H1 (cell line): Measurements from ENCODE around the gene SLIT3. TPM values are rescaled to one million over a fixed set of nuclear protein-coding genes. Genes with fewer than 3 reads are reported as not detected.

Experiments
- CTCF ChIA-PET: fragments of 300-600 bp; sonication (Branson Sonifier 250); formaldehyde crosslinking; loops from one replicate; lab custom pipeline; 2021; ENCODE audit not compliant: partially characterized antibody; lab: Charles Lee
- POLR2A ChIA-PET: fragments of 300-600 bp; sonication (Branson Sonifier 250); formaldehyde crosslinking; loops from one replicate; lab custom pipeline; 2021; ENCODE audit warnings: inconsistent platforms; ENCODE audit not compliant: partially characterized antibody; lab: Charles Lee
- DNase-seq, 2 experiments: peaks; one replicate each; pipeline versions ENCODE4 v3.0.0 to v3.0.0-alpha.2; 2010 to 2022; ENCODE audit warnings: low spot score in 2 of 2, low read depth in 1 of 2, mixed read lengths in 1 of 2
- FAIRE-seq: peaks from 2 replicates; lab custom pipeline; 2011; peaks lifted over from hg19 to GRCh38; lab: Jason Lieb, UNC
- H2AFZ ChIP-seq: 2 replicates; pipeline ENCODE4 v1.8.1; 2012; ENCODE audit warnings: low read length, inconsistent platforms
- H2AK5ac ChIP-seq: 2 replicates; pipeline ENCODE4 v1.6.1; 2013; ENCODE audit warnings: low read depth, low read length
- H2BK120ac ChIP-seq: replicated peaks from 2 replicates; pipeline ENCODE3; 2013; ENCODE audit warnings: low read depth, low read length, inconsistent platforms
- H2BK12ac ChIP-seq: 2 replicates; pipeline ENCODE4 v1.6.1; 2013; ENCODE audit warnings: low read depth, low read length
- H2BK15ac ChIP-seq: 2 replicates; pipeline ENCODE4 v1.6.1; 2013; ENCODE audit warnings: low read length
- H2BK20ac ChIP-seq: 2 replicates; pipeline ENCODE4 v1.6.1; 2013; ENCODE audit warnings: low read length
- H2BK5ac ChIP-seq: 2 replicates; pipeline ENCODE4 v1.6.1; 2013; ENCODE audit warnings: low read depth, low read length
- H3K14ac ChIP-seq: 2 replicates; pipeline ENCODE4 v1.6.1; 2013; ENCODE audit warnings: inconsistent platforms; ENCODE audit not compliant: insufficient read length
- H3K18ac ChIP-seq: 2 replicates; pipeline ENCODE4 v1.6.1; 2013; ENCODE audit warnings: low read length; ENCODE audit errors: extremely low read depth
- H3K23ac ChIP-seq: 2 replicates; pipeline ENCODE4 v1.6.1; 2013; ENCODE audit warnings: inconsistent platforms; ENCODE audit not compliant: insufficient read length
- H3K23me2 ChIP-seq: 2 replicates; pipeline ENCODE4 v1.6.1; 2013; ENCODE audit warnings: low read depth, low read length
- H3K27ac ChIP-seq: 2 replicates; pipeline ENCODE4 v1.6.1; 2011; ENCODE audit warnings: low read depth, low read length, inconsistent platforms
- H3K27me3 ChIP-seq, 4 experiments: replicated peaks in 1 of 4; 1 replicate in 1 of 4; 2 replicates in 3 of 4; pipeline versions ENCODE4 v1.6.1 to v1.8.1; 2011 to 2013; ENCODE audit warnings: low read length in 3 of 4, mild to moderate bottlenecking in 3 of 4, inconsistent platforms in 2 of 4, mixed read lengths in 2 of 4, moderate library complexity in 1 of 4; ENCODE audit not compliant: control insufficient read depth in 3 of 4, insufficient read depth in 3 of 4; ENCODE audit errors: extremely low read depth in 1 of 4
- H3K36me3 ChIP-seq, 4 experiments: 2 replicates each; pipeline versions ENCODE4 v1.6.1 to v1.8.1; 2011 to 2013; ENCODE audit warnings: mild to moderate bottlenecking in 4 of 4, low read length in 3 of 4, moderate library complexity in 2 of 4, control low read depth in 1 of 4, inconsistent platforms in 1 of 4; ENCODE audit not compliant: insufficient read depth in 4 of 4, control insufficient read depth in 2 of 4
- H3K4ac ChIP-seq: replicated peaks from 2 replicates; pipeline ENCODE3; 2013; ENCODE audit warnings: low read length, low read depth, mixed read lengths, inconsistent platforms; ENCODE audit not compliant: insufficient read length
- H3K4me1 ChIP-seq, 4 experiments: replicated peaks in 1 of 4; 1 replicate in 1 of 4; 2 replicates in 3 of 4; pipeline versions ENCODE4 v1.6.1 to v1.8.1; 2011 to 2013; ENCODE audit warnings: low read length in 3 of 4, inconsistent platforms in 2 of 4, mixed read lengths in 1 of 4; ENCODE audit not compliant: insufficient read depth in 4 of 4, control insufficient read depth in 3 of 4
- H3K4me2 ChIP-seq, 2 experiments: 2 replicates each; pipeline versions ENCODE4 v1.6.1 to v1.8.1; 2011 to 2013; ENCODE audit warnings: low read depth in 2 of 2, low read length in 2 of 2, control low read depth in 1 of 2, inconsistent platforms in 1 of 2, mild to moderate bottlenecking in 1 of 2; ENCODE audit not compliant: insufficient read depth in 1 of 2
- H3K4me3 ChIP-seq, 4 experiments: fragments of 200-600, 300-600 bp in 1 of 4; sonication (generic), shearing (Covaris generic), sonication (Bioruptor Twin) in 1 of 4; 2 replicates each; pipeline versions ENCODE4 v1.5.1 to v1.8.1; 2011 to 2016; ENCODE audit warnings: low read length in 4 of 4, low read depth in 3 of 4, control low read depth in 2 of 4, inconsistent platforms in 2 of 4, mild to moderate bottlenecking in 2 of 4, mixed read lengths in 1 of 4, moderate library complexity in 1 of 4; ENCODE audit not compliant: insufficient read depth in 2 of 4; ENCODE audit errors: extremely low read depth in 1 of 4
- H3K56ac ChIP-seq: replicated peaks from 2 replicates; pipeline ENCODE3; 2013; ENCODE audit warnings: low read depth, mild to moderate bottlenecking, mixed read lengths, low read length, inconsistent platforms; ENCODE audit not compliant: insufficient read length
- H3K79me1 ChIP-seq: 2 replicates; pipeline ENCODE4 v1.6.1; 2013; ENCODE audit warnings: low read depth, low read length, control low read depth
- H3K79me2 ChIP-seq, 2 experiments: 2 replicates each; pipeline versions ENCODE4 v1.6.1 to v1.8.1; 2012 to 2013; ENCODE audit warnings: low read length in 2 of 2, mild to moderate bottlenecking in 2 of 2, inconsistent platforms in 1 of 2; ENCODE audit not compliant: insufficient read depth in 2 of 2, control insufficient read depth in 1 of 2
- H3K9ac ChIP-seq, 4 experiments: replicated peaks in 1 of 4; 1 replicate in 1 of 4; 2 replicates in 3 of 4; pipeline versions ENCODE4 v1.6.1 to v1.8.1; 2011 to 2013; ENCODE audit warnings: low read depth in 3 of 4, low read length in 3 of 4, control low read depth in 2 of 4, mild to moderate bottlenecking in 2 of 4, moderate library complexity in 2 of 4, inconsistent platforms in 1 of 4; ENCODE audit errors: extremely low read depth in 1 of 4
- H3K9me3 ChIP-seq, 2 experiments: 2 replicates each; pipeline versions ENCODE4 v1.6.1 to v1.8.1; 2012 to 2013; ENCODE audit warnings: mild to moderate bottlenecking in 2 of 2, moderate library complexity in 2 of 2, control low read depth in 1 of 2, inconsistent platforms in 1 of 2, low read depth in 1 of 2, low read length in 1 of 2, mixed read lengths in 1 of 2; ENCODE audit not compliant: insufficient read depth in 2 of 2
- H4K20me1 ChIP-seq, 2 experiments: replicated peaks in 1 of 2; 2 replicates each; pipeline versions ENCODE3 to v1.8.1; 2011 to 2013; ENCODE audit warnings: inconsistent platforms in 2 of 2, low read length in 2 of 2, mild to moderate bottlenecking in 1 of 2; ENCODE audit not compliant: insufficient read depth in 2 of 2, control insufficient read depth in 1 of 2
- H4K5ac ChIP-seq: 2 replicates; pipeline ENCODE4 v1.6.1; 2013; ENCODE audit warnings: low read length, low read depth, mixed read lengths, inconsistent platforms; ENCODE audit not compliant: insufficient read length
- H4K8ac ChIP-seq: 2 replicates; pipeline ENCODE4 v1.8.0; 2013; ENCODE audit warnings: mild to moderate bottlenecking, moderate library complexity, low read length, inconsistent platforms; ENCODE audit not compliant: insufficient read depth; ENCODE audit errors: extremely low read depth
- H4K91ac ChIP-seq: replicated peaks from 2 replicates; pipeline ENCODE3; 2013; ENCODE audit warnings: low read length, mixed read lengths, inconsistent platforms; ENCODE audit not compliant: insufficient read length
- ASH2L ChIP-seq: fragments of 200-600, 300-600 bp; sonication (generic); IDR thresholded peaks from one replicate; pipeline ENCODE4 v1.7.1; 2017; ENCODE audit warnings: low read length
- BRCA1 ChIP-seq: IDR thresholded peaks from 2 replicates; pipeline ENCODE4 v1.6.1; 2012; ENCODE audit warnings: low read depth, low read length, improper control_type of control experiment
- CREB1 ChIP-seq: IDR thresholded peaks from 2 replicates; pipeline ENCODE4 v1.6.1; 2012; ENCODE audit warnings: inconsistent platforms
- FOSL1 ChIP-seq: IDR thresholded peaks from 2 replicates; pipeline ENCODE4 v1.6.1; 2011; ENCODE audit warnings: mild to moderate bottlenecking, low read depth, low read length, moderate library complexity; ENCODE audit not compliant: insufficient read depth
- HDAC6 ChIP-seq: IDR thresholded peaks from one replicate; pipeline ENCODE4 v1.7.1; 2012; ENCODE audit warnings: low read depth, mild to moderate bottlenecking, inconsistent platforms, low read length, moderate library complexity
- JUN ChIP-seq: IDR thresholded peaks from 2 replicates; pipeline ENCODE4 v1.6.1; 2011; ENCODE audit warnings: low read depth, mild to moderate bottlenecking, improper control_type of control experiment, low read length
- JUND ChIP-seq: IDR thresholded peaks from 2 replicates; pipeline ENCODE4 v1.6.1; 2011; ENCODE audit warnings: mild to moderate bottlenecking, improper control_type of control experiment, low read length
- NANOG ChIP-seq: IDR thresholded peaks from 2 replicates; pipeline ENCODE4 v1.6.1; 2011; ENCODE audit warnings: low read length, low read depth, mild to moderate bottlenecking, inconsistent platforms; ENCODE audit not compliant: insufficient read depth, poor library complexity, severe bottlenecking
- POLR2AphosphoS5 ChIP-seq: IDR thresholded peaks from 2 replicates; pipeline ENCODE4 v1.6.1; 2011; ENCODE audit warnings: low read depth, low read length
- RNF2 ChIP-seq: fragments of 200-900, 300-1000 bp; sonication (generic); IDR thresholded peaks from 2 replicates; pipeline ENCODE4 v1.7.1; 2016; ENCODE audit warnings: borderline replicate concordance, low read depth, mild to moderate bottlenecking, antibody characterized with exemption, low read length; ENCODE audit not compliant: poor library complexity, severe bottlenecking; ENCODE audit errors: missing control alignments
- SP2 ChIP-seq: IDR thresholded peaks from 2 replicates; pipeline ENCODE4 v1.6.1; 2012; ENCODE audit warnings: mild to moderate bottlenecking, low read length, inconsistent platforms
- SRF ChIP-seq: IDR thresholded peaks from 2 replicates; pipeline ENCODE4 v1.6.1; 2011; ENCODE audit warnings: mild to moderate bottlenecking, low read depth, low read length, moderate library complexity
- TAF7 ChIP-seq: optimal IDR thresholded peaks from 2 replicates; pipeline ENCODE3; 2011; ENCODE audit warnings: low read depth, mild to moderate bottlenecking, inconsistent platforms, low read length, moderate library complexity, borderline replicate concordance
- WGBS, 2 experiments: shearing (Covaris generic) in 1 of 2; methylation state at CpG; one replicate each; pipeline versions ENCODE4 v1.1.6 to v1.1.7; 2013 to 2015; ENCODE audit warnings: low lambda C conversion rate in 2 of 2, mixed read lengths in 2 of 2, inconsistent platforms in 1 of 2, low coverage in 1 of 2, missing lambda C conversion rate in 1 of 2; ENCODE audit not compliant: insufficient replicate concordance in 2 of 2, insufficient coverage in 1 of 2, insufficient read length in 1 of 2; ENCODE audit errors: extremely low coverage in 1 of 2, missing lambda C conversion rate in 1 of 2; 5-methylcytosine and 5-hydroxymethylcytosine counted together
- polyA plus RNA-seq, 7 experiments: library from polyadenylated mRNA; depleted of rRNA in 3 of 7; stranded (reverse) in 5 of 7; unstranded in 2 of 7; fragments of >200 nt in 5 of 7; fragments of 200-250 nt in 2 of 7; gene quantifications; 1 replicate in 5 of 7; 2 replicates in 1 of 7; 4 replicates in 1 of 7; pipeline versions ENCODE4 v1.2.1 to v1.2.3, GENCODE V29; 2011 to 2013; ENCODE audit warnings: missing spikeins in 2 of 7, mixed read lengths in 2 of 7
- total RNA-seq: library from RNA; stranded (reverse); fragmentation: NEBNext Ultra II Directional; extraction: Animal tissue kit (Norgen Biotek cat#: 25700); gene quantifications from 2 replicates; pipeline ENCODE4 v1.2.1, GENCODE V29; 2021
- TF ChIP-seq, protein P1 (sequence below): IDR thresholded peaks from 2 replicates; pipeline ENCODE4 v1.6.1; 2012; ENCODE audit warnings: low read length, inconsistent platforms

The SLIT3 gene
- total and polyA plus RNA-seq, 2 of the 8 experiments (the other 6 are each of a cell fraction or from before 2014, with no cell fraction given): 1.1 to 1.2 TPM

DNA sequence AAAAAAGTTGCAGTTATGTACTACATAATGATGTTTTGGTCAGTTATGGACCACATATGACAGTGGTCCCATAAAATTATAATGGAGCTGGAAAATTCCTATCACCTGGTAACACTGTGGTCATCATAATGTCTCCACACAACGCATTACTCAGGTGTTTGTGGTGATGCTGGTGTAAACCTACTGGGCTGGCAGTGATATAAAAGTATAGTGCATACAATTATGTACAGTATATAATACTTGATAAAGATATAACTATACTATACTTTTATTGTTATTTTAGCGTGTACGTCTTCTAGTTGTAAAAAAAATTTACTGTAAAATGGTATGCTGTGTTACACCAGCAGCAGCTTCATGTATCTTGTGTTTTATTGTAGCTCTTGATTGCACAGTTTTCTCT lies 655.7 kb downstream of the SLIT3 start:
- Histone ChIP-seq H2BK5ac (no peak overlapping the region), H2AFZ (no peak overlapping the region), H3K4ac (no peak overlapping the region), H2BK120ac (no peak overlapping the region), H3K27me3 (no peaks in the 10 kb centered on the region), H3K27ac (no peak overlapping the region), H4K5ac (no peak overlapping the region), H3K36me3 (no peaks in the 10 kb centered on the region), H3K18ac (no peak overlapping the region), H4K20me1 (no peaks in the 10 kb centered on the region), H3K14ac (no peak overlapping the region), H4K8ac (no peak overlapping the region), H3K9me3 (peaks cover 0 to 10% of the 10 kb centered on the region in 2 experiments; a peak in 2 of 4 replicates), H3K79me1 (no peaks in the 10 kb centered on the region), H3K23me2 (no peaks in the 10 kb centered on the region), H4K91ac (no peak overlapping the region), H3K9ac (no peak overlapping the region), H3K4me2 (no peak overlapping the region), H3K4me1 (no peaks in the 10 kb centered on the region), H3K56ac (no peak overlapping the region), H3K23ac (no peak overlapping the region), H2AK5ac (no peak overlapping the region), H3K4me3 (no peak overlapping the region), H3K79me2 (no peaks in the 10 kb centered on the region), H2BK20ac (no peak overlapping the region), H2BK15ac (no peak overlapping the region), H2BK12ac (no peak overlapping the region)
- CTCF ChIA-PET: no interaction called here
- no peak for DNase-seq
- no peak for FAIRE-seq
- WGBS, 2 experiments: 94% methylated on average over 3 of the region's 3 CpGs; no CpG with 5 or more reads in 1 of the 2 experiments
- POLR2A ChIA-PET: no interaction called here
- TF ChIP-seq JUND (no peak), JUN (no peak), FOSL1 (no peak), POLR2AphosphoS5 (no peak), ASH2L (no peak), CREB1 (no peak), TAF7 (no peak), RNF2 (no peak), SP2 (no peak), BRCA1 (no peak), HDAC6 (no peak), NANOG (no peak), SRF (no peak)
- TF ChIP-seq, protein P1, sequence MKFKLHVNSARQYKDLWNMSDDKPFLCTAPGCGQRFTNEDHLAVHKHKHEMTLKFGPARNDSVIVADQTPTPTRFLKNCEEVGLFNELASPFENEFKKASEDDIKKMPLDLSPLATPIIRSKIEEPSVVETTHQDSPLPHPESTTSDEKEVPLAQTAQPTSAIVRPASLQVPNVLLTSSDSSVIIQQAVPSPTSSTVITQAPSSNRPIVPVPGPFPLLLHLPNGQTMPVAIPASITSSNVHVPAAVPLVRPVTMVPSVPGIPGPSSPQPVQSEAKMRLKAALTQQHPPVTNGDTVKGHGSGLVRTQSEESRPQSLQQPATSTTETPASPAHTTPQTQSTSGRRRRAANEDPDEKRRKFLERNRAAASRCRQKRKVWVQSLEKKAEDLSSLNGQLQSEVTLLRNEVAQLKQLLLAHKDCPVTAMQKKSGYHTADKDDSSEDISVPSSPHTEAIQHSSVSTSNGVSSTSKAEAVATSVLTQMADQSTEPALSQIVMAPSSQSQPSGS: no peak
